Naive thymus-derived CD4-positive, alpha-beta T cell (primary cell): Measurements from ENCODE around the gene EPAS1. TPM values are rescaled to one million over a fixed set of nuclear protein-coding genes. Genes with fewer than 3 reads are reported as not detected.
A peak's percentile ranks its signal among the peaks of the same experiment; 100 is the strongest.

Experiments
- ATAC-seq: fragments of 150-1000 bp; cut with Tn5 transposase; 2 replicates; pipeline ENCODE4 v1.10.0; 2021; ENCODE audit warnings: mild to moderate bottlenecking, moderate library complexity
- CTCF ChIA-PET: fragments of 350-600 bp; sonication (Branson Sonifier 250); formaldehyde crosslinking; loops from one replicate; lab custom pipeline; 2021; ENCODE audit warnings: antibody characterized with exemption; lab: Charles Lee
- POLR2A ChIA-PET: fragments of 350-600 bp; sonication (Branson Sonifier 250); formaldehyde crosslinking; loops from one replicate; lab custom pipeline; 2021; ENCODE audit warnings: antibody characterized with exemption, inconsistent platforms; lab: Charles Lee
- DNase-seq, 9 donors: peaks; one replicate each; pipeline versions ENCODE4 v3.0.0 to v3.0.0-alpha.2; 2020 to 2022; ENCODE audit warnings: mixed read lengths in 1 of 9
- H3K27ac ChIP-seq: one replicate; pipeline ENCODE4 v1.7.0; 2013; ENCODE audit warnings: mild to moderate bottlenecking, low read depth, low read length, moderate library complexity
- H3K27me3 ChIP-seq, 2 donors: one replicate each; pipeline ENCODE4 v1.7.0; 2013; ENCODE audit warnings: low read length in 2 of 2, mild to moderate bottlenecking in 2 of 2, moderate library complexity in 2 of 2; ENCODE audit not compliant: control insufficient read depth in 2 of 2, insufficient read depth in 2 of 2
- H3K36me3 ChIP-seq, 3 experiments: 1 replicate in 2 of 3; 2 replicates in 1 of 3; pipeline ENCODE4 v1.7.0; 2013; ENCODE audit warnings: low read length in 3 of 3, mild to moderate bottlenecking in 3 of 3, moderate library complexity in 1 of 3; ENCODE audit not compliant: insufficient read depth in 3 of 3, control insufficient read depth in 2 of 3
- H3K4me1 ChIP-seq, 2 donors: one replicate each; pipeline ENCODE4 v1.7.0; 2013; ENCODE audit warnings: low read length in 2 of 2, mild to moderate bottlenecking in 2 of 2, moderate library complexity in 1 of 2; ENCODE audit not compliant: control insufficient read depth in 2 of 2, insufficient read depth in 2 of 2
- H3K4me3 ChIP-seq: 2 replicates; pipeline ENCODE4 v1.7.0; 2013; ENCODE audit warnings: mild to moderate bottlenecking, low read length
- H3K9me3 ChIP-seq, 3 experiments: 1 replicate in 2 of 3; 2 replicates in 1 of 3; pipeline ENCODE4 v1.7.0; 2013; ENCODE audit warnings: low read length in 3 of 3; ENCODE audit not compliant: control insufficient read depth in 2 of 3
- H3K27ac Mint-ChIP-seq, 9 donors: one replicate each; pipeline ENCODE4 v1.8.0; 2020 to 2022; ENCODE audit warnings: mixed read lengths in 9 of 9, mild to moderate bottlenecking in 8 of 9, moderate library complexity in 5 of 9, inconsistent platforms in 2 of 9
- H3K27me3 Mint-ChIP-seq, 5 donors: one replicate each; pipeline ENCODE4 v1.8.0; 2021 to 2022; ENCODE audit warnings: mixed read lengths in 5 of 5, mild to moderate bottlenecking in 1 of 5
- H3K36me3 Mint-ChIP-seq, 5 donors: one replicate each; pipeline ENCODE4 v1.8.0; 2020 to 2022; ENCODE audit warnings: mixed read lengths in 5 of 5, mild to moderate bottlenecking in 3 of 5, inconsistent platforms in 1 of 5
- H3K4me1 Mint-ChIP-seq, 7 donors: one replicate each; pipeline ENCODE4 v1.8.0; 2020 to 2022; ENCODE audit warnings: mixed read lengths in 7 of 7, mild to moderate bottlenecking in 3 of 7, inconsistent platforms in 1 of 7
- H3K4me3 Mint-ChIP-seq, 10 donors: one replicate each; pipeline ENCODE4 v1.8.0; 2020 to 2022; ENCODE audit warnings: mild to moderate bottlenecking in 10 of 10, mixed read lengths in 10 of 10, moderate library complexity in 6 of 10, inconsistent platforms in 2 of 10
- H3K9me3 Mint-ChIP-seq, 11 donors: one replicate each; pipeline ENCODE4 v1.8.0; 2020 to 2022; ENCODE audit warnings: mixed read lengths in 11 of 11, mild to moderate bottlenecking in 4 of 11, inconsistent platforms in 1 of 11, moderate library complexity in 1 of 11
- intact Hi-C, 2 donors: fragments of 100-400 bp; cut with micrococcal nuclease; formaldehyde crosslinking; loops; one replicate each; pipeline ENCODE4 v1.15.1; 2023
- polyA plus RNA-seq, 2 donors: library from polyadenylated mRNA; unstranded; fragments of 300-500 nt; fragmentation: Illumina TruSeq; gene quantifications; one replicate each; pipeline ENCODE4 v1.2.3, GENCODE V29; 2021
- total RNA-seq, 6 experiments: library from RNA in 5 of 6; stranded (reverse) in 5 of 6; gene quantifications; 1 replicate in 5 of 6; 2 replicates in 1 of 6; pipeline ENCODE4 v1.2.3 and lab custom pipeline; 2021 to 2026

The EPAS1 gene
- total and polyA plus RNA-seq, 7 experiments from 2014 or later: 0.18 to 17.0 (median 4.7) TPM; not detected in 1

DNA sequence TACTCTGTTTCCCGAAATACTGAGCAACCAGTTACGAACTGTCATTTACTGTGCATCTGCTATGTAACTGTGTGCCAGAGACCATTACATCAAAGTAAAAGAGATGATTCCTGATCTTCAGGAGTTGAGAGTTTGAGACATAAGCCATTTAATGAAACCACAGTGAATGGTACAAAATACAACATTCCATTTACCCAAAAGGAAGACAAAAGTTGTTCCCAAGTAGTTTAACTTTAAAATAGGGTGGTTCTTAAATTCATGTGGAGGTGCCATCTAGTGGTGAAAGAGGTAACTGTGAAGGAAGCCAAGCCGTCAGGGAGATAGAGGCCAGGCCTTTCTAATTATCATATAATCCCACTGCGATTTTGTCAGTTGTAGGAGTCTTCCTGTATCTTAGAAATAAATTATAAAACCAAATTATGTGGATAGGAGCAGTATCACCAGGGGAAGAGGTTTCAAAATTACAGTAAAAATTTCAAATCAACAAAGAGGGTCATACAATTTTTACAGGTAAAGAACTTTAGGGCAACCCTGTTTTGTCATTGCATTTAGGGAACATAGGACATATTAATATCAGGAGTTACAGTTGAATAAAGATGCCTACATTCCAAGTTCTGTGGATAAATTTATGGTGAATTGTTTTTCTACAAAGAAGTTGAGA is 67.7 kb downstream of the EPAS1 start:
- intact Hi-C loops: loop anchor here (1.0 to 10.0 kb wide), 12 partner anchors 14 to 722 kb away; partner anchors contain the start of gene EPAS1 (in 2 of the 2)
- ATAC-seq: peak; percentile 52
- ChIA-PET POLR2A (no interaction called here), CTCF (interaction anchor here (0.7 to 2.6 kb wide), 4 partner anchors 27 to 361 kb away, joined by 3 to 19 read pairs (median 8); no protein-coding TSS in a partner anchor)
- Mint-ChIP-seq H3K27me3 (peaks cover 0 to 5% (median 0%) of the 10 kb centered on the region in 5 donors), H3K36me3 (peaks cover 0 to 3% (median 0%) of the 10 kb centered on the region in 5 donors), H3K4me3 (peak overlapping the region in 1 of 10 donors; percentile 18), H3K27ac (peak overlapping the region in 1 of 9 donors; percentile 10), H3K9me3 (no peaks in the 10 kb centered on the region), H3K4me1 (peaks cover 20 to 46% (median 41%) of the 10 kb centered on the region in 7 donors)
- Histone ChIP-seq H3K27ac (no peak overlapping the region), H3K4me1 (peaks cover 7 to 29% of the 10 kb centered on the region in 2 donors), H3K27me3 (no peaks in the 10 kb centered on the region), H3K4me3 (no peak overlapping the region), H3K36me3 (no peaks in the 10 kb centered on the region), H3K9me3 (no peaks in the 10 kb centered on the region)
- peak in 6 of 9 donors; percentile 20 to 64 (median 56) for DNase-seq

- ATAC-seq (no peak), DNase-seq (no peak)
- Histone ChIP-seq H3K9me3 (no peaks in the 10 kb centered on the region), H3K36me3 (no peaks in the 10 kb centered on the region), H3K4me1 (peaks cover 7 to 29% of the 10 kb centered on the region in 2 donors), H3K27me3 (no peaks in the 10 kb centered on the region), H3K27ac (no peak overlapping the region), H3K4me3 (no peak overlapping the region)
- CTCF ChIA-PET: interaction anchor here (0.6 to 2.6 kb wide), 15 partner anchors 10 to 396 kb away, joined by 3 to 19 read pairs (median 3); no protein-coding TSS in a partner anchor
- peaks cover 0 to 7% (median 0%) of the 10 kb centered on the region in 5 donors for H3K36me3 Mint-ChIP-seq
- POLR2A ChIA-PET: interaction anchor here (0.7 kb wide), 1 partner anchor 34 kb away, joined by 3 read pairs; no protein-coding TSS in a partner anchor
- no peak overlapping the region for H3K4me3 Mint-ChIP-seq
- H3K9me3 Mint-ChIP-seq: no peaks in the 10 kb centered on the region
- intact Hi-C loops: loop anchor here (1.0 to 10.0 kb wide), 11 partner anchors 15 to 723 kb away; partner anchors contain the start of gene EPAS1 (in 2 of the 2)
- H3K27me3 Mint-ChIP-seq: peaks cover 0 to 5% (median 0%) of the 10 kb centered on the region in 5 donors
- H3K27ac Mint-ChIP-seq: peak overlapping the region in 1 of 9 donors; percentile 19
- peaks cover 20 to 50% (median 39%) of the 10 kb centered on the region in 7 donors for H3K4me1 Mint-ChIP-seq
These were observed 68.9 kb downstream of the EPAS1 start for GRCh38 chr2:46365913-46366667.

DNA sequence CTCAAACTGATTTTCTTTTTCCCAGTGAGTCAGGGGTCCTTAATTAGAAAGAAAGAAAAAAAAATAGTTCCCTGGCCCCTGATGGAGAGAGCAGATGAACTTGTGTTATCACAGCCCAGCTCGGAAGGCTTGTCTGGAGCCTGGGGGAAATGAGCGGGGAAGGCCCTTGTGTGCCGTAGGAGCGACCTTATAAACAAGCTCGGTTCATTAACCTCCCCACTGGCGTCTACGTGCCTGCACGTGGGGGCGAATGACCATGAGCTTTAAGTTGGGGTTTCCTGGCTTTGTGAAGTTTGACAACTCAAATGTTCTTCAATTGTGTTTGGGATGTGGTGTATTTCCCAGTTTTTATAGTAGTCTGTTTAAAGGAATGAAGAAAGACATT is 69.5 kb downstream of the EPAS1 start:
- Mint-ChIP-seq H3K36me3 (peaks cover 0 to 7% (median 0%) of the 10 kb centered on the region in 5 donors), H3K27me3 (peaks cover 0 to 5% (median 0%) of the 10 kb centered on the region in 5 donors), H3K27ac (peak overlapping the region in 1 of 9 donors; percentile 19), H3K4me3 (no peak overlapping the region), H3K9me3 (no peaks in the 10 kb centered on the region), H3K4me1 (peaks cover 19 to 46% (median 33%) of the 10 kb centered on the region in 7 donors)
- Histone ChIP-seq H3K9me3 (no peaks in the 10 kb centered on the region), H3K36me3 (no peaks in the 10 kb centered on the region), H3K27me3 (no peaks in the 10 kb centered on the region), H3K27ac (no peak overlapping the region), H3K4me1 (peaks cover 7 to 29% of the 10 kb centered on the region in 2 donors), H3K4me3 (no peak overlapping the region)
- DNase-seq (no peak), ATAC-seq (no peak)
- ChIA-PET CTCF (interaction anchor here (0.7 to 2.6 kb wide), 12 partner anchors 11 to 397 kb away, joined by 3 to 19 read pairs (median 3); no protein-coding TSS in a partner anchor), POLR2A (interaction anchor here (0.7 kb wide), 1 partner anchor 35 kb away, joined by 3 read pairs; no protein-coding TSS in a partner anchor)
- intact Hi-C loops: loop anchor here (5.0 to 10.0 kb wide), 2 partner anchors 39 to 192 kb away; no protein-coding TSS in a partner anchor

GRCh38 chr2:46367286-46367685 is 70.1 kb downstream of the EPAS1 start:
- Histone ChIP-seq H3K9me3 (no peaks in the 10 kb centered on the region), H3K27ac (no peak overlapping the region), H3K4me3 (no peak overlapping the region), H3K36me3 (no peaks in the 10 kb centered on the region), H3K27me3 (no peaks in the 10 kb centered on the region), H3K4me1 (peaks cover 7 to 24% of the 10 kb centered on the region in 2 donors)
- Mint-ChIP-seq H3K27me3 (peaks cover 0 to 5% (median 0%) of the 10 kb centered on the region in 5 donors), H3K9me3 (no peaks in the 10 kb centered on the region), H3K4me3 (no peak overlapping the region), H3K27ac (no peak overlapping the region), H3K36me3 (peaks cover 0 to 7% (median 0%) of the 10 kb centered on the region in 5 donors), H3K4me1 (peaks cover 14 to 39% (median 27%) of the 10 kb centered on the region in 7 donors)
- CTCF ChIA-PET: interaction anchor here (0.8 to 2.6 kb wide), 5 partner anchors 11 to 354 kb away, joined by 3 to 19 read pairs (median 4); no protein-coding TSS in a partner anchor
- POLR2A ChIA-PET: no interaction called here
- intact Hi-C loops: loop anchor here (5.0 to 10.0 kb wide), 2 partner anchors 40 to 192 kb away; no protein-coding TSS in a partner anchor
- ATAC-seq (no peak), DNase-seq (no peak)

GRCh38 chr2:46368401-46368800 is 71.2 kb downstream of the EPAS1 start:
- Mint-ChIP-seq H3K4me1 (peaks cover 9 to 28% (median 17%) of the 10 kb centered on the region in 7 donors), H3K27me3 (peaks cover 0 to 5% (median 0%) of the 10 kb centered on the region in 5 donors), H3K4me3 (no peak overlapping the region), H3K36me3 (peaks cover 0 to 7% (median 0%) of the 10 kb centered on the region in 5 donors), H3K27ac (no peak overlapping the region), H3K9me3 (no peaks in the 10 kb centered on the region)
- DNase-seq (no peak), ATAC-seq (no peak)
- POLR2A ChIA-PET: no interaction called here
- no peaks in the 10 kb centered on the region for H3K27me3 ChIP-seq
- H3K36me3 ChIP-seq: no peaks in the 10 kb centered on the region
- peaks cover 7 to 15% of the 10 kb centered on the region in 2 donors for H3K4me1 ChIP-seq
- H3K9me3 ChIP-seq: no peaks in the 10 kb centered on the region
- H3K4me3 ChIP-seq: no peak overlapping the region
- no peak overlapping the region for H3K27ac ChIP-seq
- CTCF ChIA-PET: no interaction called here
- intact Hi-C loops: loop anchor here (5.0 to 10.0 kb wide), 2 partner anchors 41 to 194 kb away; no protein-coding TSS in a partner anchor

- Histone ChIP-seq H3K27me3 (no peaks in the 10 kb centered on the region), H3K36me3 (no peaks in the 10 kb centered on the region), H3K27ac (no peak overlapping the region), H3K4me1 (peaks cover 0 to 4% of the 10 kb centered on the region in 2 donors), H3K4me3 (no peak overlapping the region), H3K9me3 (no peaks in the 10 kb centered on the region)
- no peak overlapping the region for H3K4me3 Mint-ChIP-seq
- no peaks in the 10 kb centered on the region for H3K9me3 Mint-ChIP-seq
- ChIA-PET CTCF (no interaction called here), POLR2A (interaction anchor here (0.6 kb wide), 1 partner anchor 332 kb away, joined by 3 read pairs; no protein-coding TSS in a partner anchor)
- intact Hi-C loops: loop anchor here (5.0 to 10.0 kb wide), 2 partner anchors 42 to 195 kb away; no protein-coding TSS in a partner anchor
- peaks cover 0 to 5% (median 0%) of the 10 kb centered on the region in 5 donors for H3K27me3 Mint-ChIP-seq
- ATAC-seq (peak; percentile 79), DNase-seq (no peak)
- H3K36me3 Mint-ChIP-seq: peaks cover 0 to 4% (median 0%) of the 10 kb centered on the region in 5 donors
- peak overlapping the region in 1 of 9 donors; percentile 1 for H3K27ac Mint-ChIP-seq
- H3K4me1 Mint-ChIP-seq: peaks cover 4 to 17% (median 6%) of the 10 kb centered on the region in 7 donors
These were observed 72.6 kb downstream of the EPAS1 start for GRCh38 chr2:46369783-46370182.
